ENCODE data around the gene SIX1.

Gene SIX1

GRCh38 chr14:60643141-60643462, 6.2 kb downstream of the SIX1 start:
- DNase-seq, result no peak

- no peak for DNase-seq
Observed at GRCh38 chr14:60642270-60643140, 6.8 kb downstream of the SIX1 start.

GRCh38 chr14:60641742-60642269, 7.5 kb downstream of the SIX1 start:
- DNase-seq, result no peak

GRCh38 chr14:60640859-60641741, 8.2 kb downstream of the SIX1 start:
- no peak for DNase-seq

GRCh38 chr14:60639674-60640073, 9.6 kb downstream of the SIX1 start:
- DNase-seq, result no peak

- DNase-seq, result no peak
Observed at GRCh38 chr14:60637479-60638315, 11.6 kb downstream of the SIX1 start.

GRCh38 chr14:60636879-60637478, 12.3 kb downstream of the SIX1 start:
- no peak for DNase-seq

- DNase-seq, result no peak
Observed at GRCh38 chr14:60634153-60634552, 15.1 kb downstream of the SIX1 start.

GRCh38 chr14:60632777-60633176, 16.5 kb downstream of the SIX1 start:
- DNase-seq, result no peak

- no peak for DNase-seq
Observed at GRCh38 chr14:60632257-60632656, 17.0 kb downstream of the SIX1 start.

GRCh38 chr14:60631842-60632241, 17.4 kb downstream of the SIX1 start:
- no peak for DNase-seq

GRCh38 chr14:60630129-60630528, 19.1 kb downstream of the SIX1 start:
- no peak for DNase-seq

- no peak for DNase-seq
Observed at GRCh38 chr14:60628892-60629291, 20.4 kb downstream of the SIX1 start.

GRCh38 chr14:60622917-60623257, 26.4 kb downstream of the SIX1 start:
- DNase-seq, result no peak

- no peak for DNase-seq
Observed at GRCh38 chr14:60622210-60622916, 26.9 kb downstream of the SIX1 start.

- DNase-seq, result no peak
Observed at GRCh38 chr14:60621386-60621785, 27.9 kb downstream of the SIX1 start.

- no peak for DNase-seq
Observed at GRCh38 chr14:60618241-60618640, 31.0 kb downstream of the SIX1 start.

- no peak for DNase-seq
Observed at GRCh38 chr14:60616461-60616959, 32.8 kb downstream of the SIX1 start.

- DNase-seq, result no peak
Observed at GRCh38 chr14:60602291-60602690, 47.0 kb downstream of the SIX1 start.

- no peak for DNase-seq
Observed at GRCh38 chr14:60599727-60600126, 49.5 kb downstream of the SIX1 start.
